Breast epithelium (tissue), 3 donors: ENCODE data around the gene IGSF3.

Experiments used
- CTCF ChIP-seq, 3 donors: fragments of 450-650 bp; IDR thresholded peaks; one replicate each; pipeline ENCODE4 v1.5.1; 2016 to 2017; ENCODE audit warnings: antibody characterized with exemption in 3 of 3, mild to moderate bottlenecking in 3 of 3, moderate library complexity in 3 of 3
- POLR2A ChIP-seq: fragments of 450-650 bp; IDR thresholded peaks from one replicate; pipeline ENCODE4 v1.6.1; 2016; ENCODE audit warnings: antibody characterized with exemption, mild to moderate bottlenecking, moderate library complexity
- POLR2AphosphoS5 ChIP-seq, 3 donors: sonication (generic); formaldehyde crosslinking; IDR thresholded peaks; one replicate each; pipeline ENCODE4 v1.6.1; 2017; ENCODE audit warnings: antibody characterized with exemption in 3 of 3

GRCh38 chr1:116529681-116530080 lies 137.9 kb downstream of the IGSF3 start:
- TF ChIP-seq CTCF (IDR thresholded peaks at IDR 0.05): no peak
- no peak for TF ChIP-seq POLR2AphosphoS5 (IDR thresholded peaks at IDR 0.05)
- no peak for TF ChIP-seq POLR2A
